Measurements from ENCODE around the gene ASCC3. TPM values are rescaled to one million over a fixed set of nuclear protein-coding genes. Genes with fewer than 3 reads are reported as not detected.

The ASCC3 gene
- total RNA-seq, 2 experiments from 2014 or later: 28.5 to 47.5 TPM

GRCh38 chr6:100617633-100618350 is 263.3 kb downstream of the ASCC3 start:
- H3K4me2 ChIP-seq (ENCODE audit: low read length): no peak overlapping the region
- H3K27ac ChIP-seq (ENCODE audit: low read depth, low read length, poor library complexity, severe bottlenecking): no peak overlapping the region
- intact Hi-C loops (cut with micrococcal nuclease; ENCODE audit: unreplicated experiment): no loop called here
- H4K20me1 ChIP-seq (ENCODE audit: insufficient read depth, low read length): no peaks in the 10 kb centered on the region
- no peak overlapping the region for H2AFZ ChIP-seq (ENCODE audit: low read length)
- ChIA-PET CTCF (ENCODE audit: unreplicated experiment) (no interaction called here), POLR2A (no interaction called here)
- TF ChIP-seq EZH2phosphoT487 (IDR thresholded peaks at IDR 0.05; ENCODE audit: borderline replicate concordance, low read depth, low read length) (no peak), CTCF (conservative IDR thresholded peaks at IDR 0.05; ENCODE audit: low read length) (no peak)
- H3K4me3 ChIP-seq (ENCODE audit: low read depth, low read length, poor library complexity, severe bottlenecking): no peak overlapping the region
- no peaks in the 10 kb centered on the region for H3K4me1 ChIP-seq (ENCODE audit: insufficient read depth, low read length, poor library complexity, severe bottlenecking)
- no peaks in the 10 kb centered on the region for H3K79me2 ChIP-seq (ENCODE audit: insufficient read depth, low read depth, low read length)
- no TSS peak for BruUV-seq (replicated peaks)
- peaks cover 19% of the 10 kb centered on the region for H3K36me3 ChIP-seq (ENCODE audit: insufficient read depth, low read length)
- no peak for DNase-seq (ENCODE audit: low spot score)
- H3K9me2 ChIP-seq (ENCODE audit: insufficient read depth, low read length): no peaks in the 10 kb centered on the region
- no peaks in the 10 kb centered on the region for H3K9me3 ChIP-seq (ENCODE audit: low read length)

- intact Hi-C loops (cut with micrococcal nuclease; ENCODE audit: unreplicated experiment): no loop called here
- Histone ChIP-seq H4K20me1 (ENCODE audit: insufficient read depth, low read length) (no peaks in the 10 kb centered on the region), H3K9me3 (ENCODE audit: low read length) (no peaks in the 10 kb centered on the region), H3K4me3 (ENCODE audit: low read depth, low read length, poor library complexity, severe bottlenecking) (no peak overlapping the region), H2AFZ (ENCODE audit: low read length) (no peak overlapping the region), H3K9me2 (ENCODE audit: insufficient read depth, low read length) (no peaks in the 10 kb centered on the region), H3K4me2 (ENCODE audit: low read length) (no peak overlapping the region), H3K79me2 (ENCODE audit: insufficient read depth, low read depth, low read length) (no peaks in the 10 kb centered on the region), H3K27ac (ENCODE audit: low read depth, low read length, poor library complexity, severe bottlenecking) (no peak overlapping the region), H3K4me1 (ENCODE audit: insufficient read depth, low read length, poor library complexity, severe bottlenecking) (no peaks in the 10 kb centered on the region), H3K36me3 (ENCODE audit: insufficient read depth, low read length) (peaks cover 6% of the 10 kb centered on the region; the same call in 1 of the 2 replicates)
- no peak for DNase-seq (ENCODE audit: low spot score)
- BruUV-seq (replicated peaks): no TSS peak
- ChIA-PET CTCF (ENCODE audit: unreplicated experiment) (no interaction called here), POLR2A (interaction anchor here (0.6 to 0.7 kb wide), 3 partner anchors 12 to 1071 kb away, joined by 3 to 4 read pairs (median 3); no protein-coding TSS in a partner anchor)
- TF ChIP-seq CTCF (conservative IDR thresholded peaks at IDR 0.05; ENCODE audit: low read length) (no peak), EZH2phosphoT487 (IDR thresholded peaks at IDR 0.05; ENCODE audit: borderline replicate concordance, low read depth, low read length) (no peak)
Observed at GRCh38 chr6:100614933-100615332, 266.2 kb downstream of the ASCC3 start.

- BruUV-seq (replicated peaks): no TSS peak
- H3K36me3 ChIP-seq (ENCODE audit: insufficient read depth, low read length): peaks cover 3% of the 10 kb centered on the region; the same call in 1 of the 2 replicates
- no peak overlapping the region for H3K27ac ChIP-seq (ENCODE audit: low read depth, low read length, poor library complexity, severe bottlenecking)
- CTCF ChIA-PET (ENCODE audit: unreplicated experiment): no interaction called here
- no peak overlapping the region for H3K4me2 ChIP-seq (ENCODE audit: low read length)
- no peak for DNase-seq (ENCODE audit: low spot score)
- H3K9me2 ChIP-seq (ENCODE audit: insufficient read depth, low read length): no peaks in the 10 kb centered on the region
- no peak overlapping the region for H3K4me3 ChIP-seq (ENCODE audit: low read depth, low read length, poor library complexity, severe bottlenecking)
- no peak overlapping the region for H2AFZ ChIP-seq (ENCODE audit: low read length)
- no peaks in the 10 kb centered on the region for H3K9me3 ChIP-seq (ENCODE audit: low read length)
- H3K4me1 ChIP-seq (ENCODE audit: insufficient read depth, low read length, poor library complexity, severe bottlenecking): no peaks in the 10 kb centered on the region
- TF ChIP-seq EZH2phosphoT487 (IDR thresholded peaks at IDR 0.05; ENCODE audit: borderline replicate concordance, low read depth, low read length) (no peak), CTCF (conservative IDR thresholded peaks at IDR 0.05; ENCODE audit: low read length) (no peak)
- no peaks in the 10 kb centered on the region for H4K20me1 ChIP-seq (ENCODE audit: insufficient read depth, low read length)
- intact Hi-C loops (cut with micrococcal nuclease; ENCODE audit: unreplicated experiment): no loop called here
- POLR2A ChIA-PET: interaction anchor here (0.7 kb wide), 1 partner anchor 13 kb away, joined by 3 read pairs; no protein-coding TSS in a partner anchor
- no peaks in the 10 kb centered on the region for H3K79me2 ChIP-seq (ENCODE audit: insufficient read depth, low read depth, low read length)
Observed at GRCh38 chr6:100614386-100614785, 266.7 kb downstream of the ASCC3 start.

All from OCI-LY7 (cell line).